Stimulated activated CD4-positive, alpha-beta T cell treated with anti-CD3 and anti-CD28 coated beads, Interleukin-4, amount 100 ng/mL, for 1 hour (primary cell): ENCODE results near the gene INPP5A.

Experiments
- DNase-seq: peaks from one replicate; pipeline ENCODE4 v3.0.0-alpha.2; 2020

The INPP5A gene

DNA sequence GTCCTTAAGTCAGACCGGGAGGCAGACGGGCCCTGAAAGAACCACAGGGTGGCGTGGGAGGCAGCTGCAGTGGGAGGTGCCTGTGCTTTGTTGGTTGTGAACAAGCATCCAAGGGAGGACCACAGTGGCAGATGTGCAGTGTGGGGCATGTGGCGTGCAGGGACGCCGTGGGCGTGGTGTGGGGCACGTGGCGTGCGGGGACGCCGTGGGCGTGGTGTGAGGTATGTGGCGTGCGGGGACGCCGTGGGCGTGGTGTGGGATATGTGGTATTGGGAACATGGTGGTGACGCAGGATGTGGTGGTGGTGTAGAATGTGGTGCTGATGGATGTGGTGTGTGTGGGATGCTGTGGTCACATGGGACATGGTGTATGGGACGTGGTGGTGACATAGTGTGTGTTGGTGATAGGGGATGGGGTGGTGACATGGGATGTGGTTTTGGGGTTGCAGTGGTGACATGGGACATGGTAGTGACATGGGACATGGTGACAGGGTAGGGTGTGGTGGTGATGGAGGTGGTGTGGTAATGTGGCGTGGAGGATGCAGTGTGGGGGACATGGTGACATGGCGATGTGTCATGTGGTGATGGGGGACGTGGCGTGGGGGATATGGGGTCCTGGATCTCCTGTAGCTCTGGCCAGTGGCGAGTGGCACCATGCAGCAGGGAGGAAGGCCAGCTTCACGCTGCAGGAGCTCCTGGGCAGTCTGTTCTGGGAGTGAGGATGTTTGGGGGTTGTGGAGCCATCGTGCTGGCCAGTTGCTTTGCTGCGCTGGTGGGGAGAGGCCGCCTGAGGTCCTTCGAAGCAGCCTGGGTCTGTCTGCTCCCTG is 78.8 kb downstream of the INPP5A start:
- peak; percentile 42 for DNase-seq

DNA sequence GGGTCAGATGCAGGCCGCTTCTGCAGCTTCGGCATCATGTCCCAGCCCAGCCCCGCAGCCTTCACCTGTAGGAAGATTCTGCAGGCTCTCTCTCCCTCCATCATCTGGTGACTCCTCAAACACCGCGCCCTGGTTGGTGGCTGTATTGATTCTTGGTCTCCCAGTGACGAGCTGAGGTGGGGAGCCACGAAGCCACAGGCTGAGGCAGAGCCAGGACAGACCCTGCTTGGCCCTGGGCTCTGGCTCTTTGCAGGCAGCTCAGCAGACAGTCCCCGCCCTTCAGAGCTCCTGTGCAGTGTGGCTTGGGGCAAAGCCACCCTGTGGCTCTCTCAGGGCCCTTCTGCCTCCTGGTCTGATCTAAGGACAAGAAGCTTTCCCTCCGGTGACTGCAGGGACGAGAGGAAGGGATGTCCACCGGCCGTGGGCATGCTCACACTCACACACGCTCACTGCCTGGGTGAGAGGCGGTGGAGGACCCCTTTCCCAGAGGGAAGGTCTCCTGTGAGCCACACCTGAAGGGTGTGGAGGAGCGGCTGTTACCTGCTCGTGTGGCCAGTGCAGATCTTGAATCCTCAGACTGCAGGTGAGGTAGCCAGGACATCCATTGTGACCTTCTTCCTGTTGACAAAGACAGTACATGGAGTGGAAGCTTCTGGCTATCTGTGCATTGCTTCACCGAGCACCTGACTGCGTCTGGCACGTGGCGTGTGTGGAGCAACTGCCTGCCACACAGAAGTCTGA is 79.6 kb downstream of the INPP5A start:
- DNase-seq: no peak

DNA sequence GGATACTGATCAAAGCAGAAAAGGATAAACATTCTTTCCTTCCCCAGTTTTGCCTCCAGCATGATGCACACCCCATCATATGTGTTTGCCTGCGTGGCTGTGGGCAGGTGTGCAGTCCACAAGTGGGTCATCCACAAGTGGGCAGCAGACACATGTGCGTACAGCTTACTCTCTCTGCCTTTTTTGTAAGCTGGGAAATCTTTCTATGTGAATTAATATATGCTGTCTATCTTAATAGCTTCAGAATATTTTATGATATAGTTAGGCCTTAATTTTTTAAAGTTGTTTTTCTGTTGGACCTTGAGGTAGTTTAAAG is 80.1 kb downstream of the INPP5A start:
- DNase-seq: no peak

DNA sequence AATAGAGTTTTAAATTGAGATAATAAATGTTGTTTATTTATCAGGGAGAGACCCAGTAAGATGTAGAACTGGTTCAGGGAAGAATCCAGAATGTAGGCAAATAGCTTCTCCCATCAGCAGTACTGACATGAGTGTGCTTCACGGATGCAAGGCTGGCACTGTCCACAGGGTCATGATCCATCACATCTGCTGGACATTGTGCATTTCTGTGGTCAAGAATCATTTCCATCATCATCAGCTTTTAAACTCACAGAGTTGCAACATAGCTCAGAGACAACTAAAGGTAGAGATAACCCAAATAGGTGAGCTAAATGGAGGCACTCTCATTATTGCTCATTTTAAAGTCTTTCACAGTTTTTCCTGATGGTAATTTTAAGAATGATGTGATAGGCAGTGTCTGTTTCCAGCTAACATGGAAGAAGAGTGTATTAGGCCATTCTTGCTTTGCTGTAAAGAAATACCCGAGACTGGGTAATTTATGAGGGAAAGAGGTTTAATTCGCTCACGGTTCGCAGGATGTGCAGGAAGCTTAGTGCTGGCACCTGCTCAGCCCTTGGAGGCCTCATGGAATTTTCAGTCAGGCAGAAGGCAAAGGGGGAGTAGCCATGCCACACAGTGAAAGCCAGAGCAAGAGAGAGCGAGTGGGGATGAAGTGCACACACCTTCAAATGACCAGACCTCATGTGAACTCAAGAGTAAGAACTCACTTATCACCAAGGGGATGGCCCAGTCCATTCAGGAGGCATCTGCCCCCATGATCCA is 80.8 kb downstream of the INPP5A start:
- no peak for DNase-seq

DNA sequence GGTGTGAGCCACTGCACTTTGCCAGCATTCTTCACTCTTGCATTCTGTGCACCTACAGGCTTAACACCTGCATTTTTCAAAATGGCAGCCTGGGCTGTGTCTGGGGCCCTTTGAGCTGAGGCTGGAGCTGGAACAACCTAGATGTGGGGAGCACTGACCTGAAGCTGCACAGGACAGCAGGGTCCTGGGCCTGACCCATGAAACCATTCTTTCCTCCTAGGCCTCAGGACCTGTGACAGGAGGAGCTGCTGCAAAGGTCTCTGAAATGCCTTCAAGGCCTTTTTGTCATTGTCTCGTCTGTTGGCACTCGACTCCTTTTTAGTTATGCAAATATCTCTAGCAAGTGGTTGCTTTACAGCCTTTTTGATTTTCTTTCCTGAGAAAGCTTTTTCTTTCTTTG is 82.3 kb downstream of the INPP5A start:
- DNase-seq: no peak

DNA sequence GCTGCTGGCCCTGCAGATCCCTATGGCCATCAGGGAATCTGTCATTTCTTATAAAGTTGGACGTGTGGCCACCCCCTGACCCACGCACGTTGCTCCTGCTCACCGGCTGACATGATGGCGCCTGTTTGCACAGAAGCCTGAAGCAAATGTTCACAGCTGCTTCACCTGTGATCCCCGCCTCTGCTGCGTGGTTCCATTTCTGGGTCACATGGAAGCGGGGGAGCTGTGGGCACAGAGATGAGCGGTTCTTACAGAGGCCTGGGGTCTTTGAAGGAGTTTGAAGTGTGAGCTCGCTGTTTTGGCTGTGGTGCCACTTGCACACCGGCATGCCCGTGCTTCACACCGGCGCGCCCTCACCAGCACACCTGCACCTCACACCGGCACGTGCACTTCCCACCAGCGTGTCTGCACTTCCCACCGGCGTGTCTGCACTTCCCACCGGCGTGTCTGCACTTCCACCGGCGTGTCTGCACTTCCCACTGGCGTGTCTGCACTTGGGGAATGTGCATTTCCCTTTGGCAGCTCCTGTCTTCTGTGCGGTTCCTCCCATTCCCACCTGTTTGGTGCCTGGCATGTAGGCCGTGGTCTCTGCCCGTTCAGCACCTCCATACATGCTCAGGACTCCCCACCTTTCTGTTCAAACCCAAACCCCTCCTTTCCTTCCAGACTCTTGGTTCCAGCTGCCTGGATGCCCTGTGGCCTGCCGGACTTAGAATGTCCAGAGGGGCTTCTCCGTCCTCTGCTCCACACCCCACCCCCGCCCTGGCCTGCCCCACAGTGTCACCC is 86.7 kb downstream of the INPP5A start:
- DNase-seq: no peak

DNA sequence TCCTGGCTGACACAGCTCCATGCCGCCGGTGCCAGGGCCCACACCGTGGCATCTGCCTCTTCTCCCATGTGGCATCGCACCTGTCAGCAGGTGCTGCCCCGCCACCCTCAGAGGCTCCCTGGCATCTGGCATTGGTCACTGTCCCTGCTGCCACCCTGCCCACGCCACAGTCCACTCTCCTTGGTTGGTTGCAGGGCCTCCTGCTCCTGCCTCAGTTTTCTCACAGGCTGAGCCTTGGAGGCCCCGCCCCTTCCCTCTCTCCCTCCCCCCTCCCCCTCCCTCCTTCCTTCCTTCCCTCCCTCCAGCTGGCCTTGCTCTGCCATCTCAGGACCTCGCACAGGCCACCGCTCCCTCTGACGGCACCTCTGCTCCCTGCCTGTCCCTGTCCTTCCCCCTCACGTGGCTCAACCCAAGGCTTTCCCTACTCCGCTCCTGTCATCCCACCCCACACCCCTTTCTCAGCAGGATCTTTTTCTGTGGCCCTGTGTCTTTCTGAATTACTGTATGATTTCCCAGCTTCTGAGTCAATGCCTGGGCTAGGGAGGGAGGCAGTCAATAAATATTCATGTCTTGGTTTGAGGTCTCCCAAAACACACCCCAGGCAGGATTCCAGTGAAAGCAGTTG is 87.4 kb downstream of the INPP5A start:
- no peak for DNase-seq

DNA sequence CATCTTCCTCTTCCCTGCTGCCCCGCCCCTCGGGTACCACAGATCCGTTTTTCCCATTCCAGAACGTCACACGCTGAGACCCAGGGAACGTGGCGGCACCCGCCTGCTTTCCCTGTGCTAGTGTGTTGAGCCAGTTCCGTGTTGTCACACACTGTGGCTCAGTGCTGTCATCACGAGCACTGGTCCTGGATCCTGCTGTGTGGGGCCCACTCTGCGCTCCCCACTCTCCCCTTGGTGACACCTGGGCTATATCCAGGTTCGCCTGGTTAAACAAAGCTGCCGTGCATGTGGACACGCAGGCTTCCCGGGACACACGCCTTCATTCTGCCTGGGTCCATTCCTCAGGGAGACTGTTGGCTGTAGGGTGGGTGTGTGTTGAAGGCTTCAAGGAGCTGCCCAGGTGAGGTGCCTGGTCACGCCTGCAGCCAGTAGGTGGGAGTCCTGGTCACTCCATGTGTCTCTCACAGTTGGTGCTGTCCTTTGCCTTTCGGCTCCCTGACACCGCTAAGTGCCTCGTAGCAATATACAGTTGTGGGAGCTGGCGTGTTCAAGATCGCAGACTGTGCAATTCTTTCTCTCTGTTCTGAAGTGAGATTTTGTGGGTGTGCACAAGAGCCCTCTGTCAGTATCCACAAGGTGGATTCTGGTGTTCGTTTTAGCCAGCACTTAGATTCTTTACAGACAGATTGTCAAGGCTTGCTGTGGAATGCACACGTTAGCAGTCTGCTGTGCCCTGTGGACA is 88.6 kb downstream of the INPP5A start:
- DNase-seq: no peak

DNA sequence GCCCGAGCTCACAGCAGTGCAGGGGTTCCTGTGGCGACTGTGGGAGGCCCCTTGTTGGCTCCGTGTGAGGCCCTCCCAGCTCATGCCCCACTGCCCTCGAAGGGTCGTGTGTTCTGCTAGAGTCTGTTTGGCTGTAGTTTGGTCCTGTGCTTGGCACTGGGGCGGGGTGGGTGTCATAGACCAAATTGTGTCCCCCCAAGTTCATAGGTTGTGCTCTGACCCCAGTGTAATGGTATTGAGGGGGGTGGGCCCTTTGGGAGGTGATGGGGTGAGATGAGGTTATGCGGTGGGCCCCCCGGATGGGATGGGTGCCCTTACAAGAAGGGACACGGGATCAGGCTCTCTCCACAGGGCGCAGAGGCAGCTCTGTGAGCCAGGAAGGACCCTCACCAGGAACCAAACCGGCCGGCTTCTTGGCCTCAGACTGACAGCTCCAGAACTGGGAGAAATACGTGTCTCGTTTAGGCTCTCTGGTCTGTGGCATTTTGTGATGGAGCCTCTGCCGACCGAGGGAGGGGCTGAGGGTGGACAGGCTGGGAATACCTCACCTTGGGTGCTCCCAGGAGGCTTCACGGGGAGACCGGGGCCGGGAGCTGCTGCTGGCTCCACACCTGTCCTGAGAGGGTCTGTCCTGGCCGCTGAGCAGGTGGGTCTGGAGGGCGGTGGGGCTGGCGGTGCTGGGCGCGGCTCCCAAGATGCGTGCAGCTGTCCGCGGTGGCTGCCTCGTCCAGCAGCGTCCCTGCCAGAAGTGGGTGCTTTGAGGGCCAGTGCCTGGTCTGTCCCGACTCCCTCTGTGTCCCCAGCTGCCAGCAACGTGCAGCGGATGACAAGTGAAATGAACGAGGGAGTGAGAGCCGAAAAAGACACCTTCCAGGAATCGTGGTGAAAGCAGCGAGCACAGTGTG is 89.4 kb downstream of the INPP5A start:
- no peak for DNase-seq

DNA sequence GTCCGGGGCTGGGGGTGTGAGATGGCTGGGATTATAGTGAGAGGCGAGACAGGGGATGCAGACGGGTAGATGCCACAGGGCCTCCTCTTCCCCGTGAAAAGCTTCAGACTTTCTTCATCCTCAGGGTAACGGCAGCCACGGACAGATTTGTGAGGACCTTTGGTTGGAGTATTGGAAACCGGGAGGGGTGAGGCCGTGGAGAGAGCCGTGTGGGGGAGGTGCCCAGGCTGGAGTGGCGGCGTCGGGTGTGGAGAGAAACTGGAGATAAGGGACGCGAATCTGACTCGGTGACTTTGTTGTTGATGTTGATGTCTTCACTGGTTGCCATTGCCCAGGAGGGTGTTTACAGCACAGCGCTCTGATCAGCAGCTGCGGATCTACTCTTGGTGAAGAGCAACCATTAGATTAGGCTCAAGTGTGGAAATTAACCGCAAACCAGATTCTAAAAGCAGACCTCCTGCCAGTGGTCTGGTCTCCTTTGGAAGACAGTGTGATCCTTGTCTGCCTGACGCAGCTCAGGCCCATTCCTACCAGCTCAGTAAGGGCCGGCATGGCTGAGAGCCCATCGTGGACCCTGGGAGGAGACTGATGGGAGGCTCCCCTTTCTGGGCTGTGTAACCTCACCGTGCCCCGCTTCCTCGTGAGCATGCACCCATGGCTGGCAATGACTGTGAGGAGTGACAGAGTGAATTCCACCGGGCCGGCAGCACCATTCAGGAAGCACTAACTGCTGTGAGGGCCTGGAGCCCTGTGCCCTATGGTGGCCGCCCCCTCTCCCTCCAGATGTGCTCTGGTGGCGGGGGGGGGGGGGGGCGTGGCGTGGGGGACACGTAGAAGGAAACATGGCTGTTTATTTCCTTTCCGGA is 90.3 kb downstream of the INPP5A start:
- DNase-seq: no peak

DNA sequence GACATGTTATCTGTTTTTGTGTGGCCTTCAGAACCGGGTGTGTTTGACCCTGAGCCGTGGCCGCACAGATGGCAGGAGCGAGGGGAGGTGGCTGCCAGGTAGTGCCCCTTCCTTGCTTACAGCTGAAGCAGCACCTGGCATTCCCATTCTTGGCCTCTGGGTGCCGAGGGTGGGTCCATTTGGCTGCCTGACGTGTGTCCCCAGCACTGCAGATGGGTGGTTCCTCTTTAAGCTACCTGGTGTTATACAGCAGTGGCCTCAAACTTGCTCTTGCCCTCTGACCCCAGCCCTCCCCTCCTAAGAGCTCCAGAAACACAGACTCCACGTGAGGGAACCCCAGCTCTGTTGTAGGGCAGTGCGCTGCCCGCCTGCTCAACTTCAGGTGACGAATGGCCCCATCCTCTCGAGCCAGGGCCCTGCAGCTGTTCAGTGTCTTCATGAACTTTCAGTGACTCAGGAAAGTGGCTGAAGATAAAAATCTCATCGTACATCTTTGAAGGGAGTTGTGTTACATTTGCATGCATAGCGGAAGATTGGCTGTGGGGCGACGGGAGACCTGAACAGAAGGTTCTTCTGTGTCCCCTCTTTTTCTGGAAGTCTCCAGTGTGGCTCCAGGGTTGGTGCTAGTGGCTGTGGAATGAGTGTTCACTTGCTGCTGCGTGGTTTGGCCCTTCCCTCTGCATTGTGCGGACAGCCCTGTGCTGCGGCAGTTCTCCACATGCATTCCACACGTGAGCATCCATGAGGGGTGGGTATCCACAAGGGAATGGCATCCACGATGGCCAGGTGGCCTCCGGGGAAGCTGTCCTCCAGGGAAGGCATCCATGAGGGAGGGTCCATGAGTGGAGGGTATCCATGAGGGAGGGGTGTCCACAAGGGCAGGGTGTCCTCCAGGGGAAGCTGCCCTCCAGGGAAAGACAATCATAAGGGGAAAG is 91.6 kb downstream of the INPP5A start:
- no peak for DNase-seq

DNA sequence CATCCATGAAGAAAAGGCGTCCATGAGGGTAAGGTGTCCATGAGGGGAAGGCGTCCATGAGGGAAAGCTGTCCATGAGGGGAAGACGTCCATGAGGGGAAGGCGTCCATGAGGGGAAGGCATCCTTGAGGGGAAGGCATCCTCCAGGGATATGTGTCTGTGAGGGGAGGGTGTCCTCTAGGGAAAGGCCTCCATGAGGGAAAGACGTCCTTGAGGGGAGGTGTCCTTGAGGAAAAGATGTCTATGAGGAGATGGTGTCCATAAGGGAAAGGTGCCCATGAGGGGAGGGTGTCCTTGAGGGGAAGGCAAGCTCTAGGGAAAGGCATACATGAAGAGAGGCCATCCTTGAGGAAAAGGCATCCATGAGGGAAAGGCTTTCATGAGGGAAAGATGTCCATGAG is 92.6 kb downstream of the INPP5A start:
- no peak for DNase-seq

DNA sequence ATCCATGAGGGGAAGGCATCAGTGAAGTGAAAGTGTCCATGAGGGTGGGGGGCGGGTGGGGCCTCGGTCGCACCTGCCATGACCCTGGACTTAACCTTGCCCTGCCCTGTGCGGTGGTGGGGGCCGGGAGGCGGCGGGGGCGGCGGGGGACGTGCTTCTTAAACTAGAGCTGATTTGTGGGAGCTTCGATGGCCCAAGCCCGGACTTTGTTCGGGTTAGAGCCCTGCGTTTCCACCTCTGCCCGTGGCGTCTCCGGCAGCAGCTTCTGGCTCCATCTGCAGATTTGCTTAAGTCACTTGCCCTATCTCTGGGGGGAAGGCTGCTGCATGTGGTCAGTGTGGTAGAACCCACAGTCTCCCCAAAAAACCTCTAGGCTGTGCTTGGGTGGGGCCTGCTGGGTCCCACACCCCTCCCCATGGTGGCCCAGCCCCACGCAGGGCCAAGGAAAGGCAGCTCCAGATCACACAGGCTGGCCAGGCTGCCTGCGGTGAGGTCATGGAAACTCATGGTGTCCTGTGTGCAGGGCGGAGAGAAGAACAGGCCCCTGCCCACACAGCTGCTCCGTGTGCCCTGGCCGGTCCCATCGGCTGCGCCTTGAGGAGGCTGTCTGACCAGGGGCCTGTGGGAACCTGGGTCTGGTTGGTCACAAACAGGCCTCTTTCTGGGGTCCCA is 93.2 kb downstream of the INPP5A start:
- DNase-seq: no peak

DNA sequence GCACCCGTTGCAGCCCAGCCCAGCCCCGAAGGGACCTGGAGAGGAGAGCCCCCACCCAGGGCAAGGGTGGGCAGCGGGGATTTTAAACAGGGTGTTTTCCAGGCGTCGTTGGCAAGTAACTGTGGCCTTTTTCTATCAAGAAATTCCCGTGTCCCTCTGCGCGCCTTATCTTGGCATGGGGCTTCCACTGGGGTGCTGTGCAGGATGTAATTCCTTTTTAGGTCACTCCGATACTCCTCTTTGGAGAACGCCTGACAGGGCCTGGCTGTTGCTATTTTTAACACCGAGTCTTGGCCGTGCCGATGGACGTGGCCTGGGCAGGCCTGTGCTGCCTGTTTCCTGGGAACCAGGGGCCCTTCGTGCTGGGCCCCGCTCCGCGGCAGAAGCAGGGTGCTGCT is 93.8 kb downstream of the INPP5A start:
- DNase-seq: no peak

DNA sequence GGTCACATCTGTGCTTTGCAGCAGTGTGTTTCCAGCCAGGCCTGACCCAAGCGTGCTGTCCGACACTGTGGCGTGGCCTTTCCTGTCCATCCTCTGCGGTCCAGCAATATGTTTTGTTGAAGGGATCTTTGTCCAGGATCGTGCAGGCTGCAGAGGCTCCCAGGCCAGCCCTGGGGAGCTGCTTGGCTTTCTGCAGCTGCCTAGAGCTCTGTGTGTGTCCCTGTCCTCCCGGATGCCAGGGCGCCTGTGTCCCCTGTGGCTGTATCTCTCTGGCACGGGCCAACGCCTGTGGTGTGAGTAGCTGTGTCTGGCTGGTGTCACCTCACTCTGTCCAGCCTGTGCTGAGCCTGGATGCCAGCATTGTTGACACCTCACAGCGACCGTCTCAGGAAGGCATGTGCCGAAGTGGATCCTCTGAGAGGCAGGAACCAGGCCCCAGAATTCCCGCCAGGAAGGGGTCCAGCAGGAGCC is 94.5 kb downstream of the INPP5A start:
- DNase-seq: no peak

DNA sequence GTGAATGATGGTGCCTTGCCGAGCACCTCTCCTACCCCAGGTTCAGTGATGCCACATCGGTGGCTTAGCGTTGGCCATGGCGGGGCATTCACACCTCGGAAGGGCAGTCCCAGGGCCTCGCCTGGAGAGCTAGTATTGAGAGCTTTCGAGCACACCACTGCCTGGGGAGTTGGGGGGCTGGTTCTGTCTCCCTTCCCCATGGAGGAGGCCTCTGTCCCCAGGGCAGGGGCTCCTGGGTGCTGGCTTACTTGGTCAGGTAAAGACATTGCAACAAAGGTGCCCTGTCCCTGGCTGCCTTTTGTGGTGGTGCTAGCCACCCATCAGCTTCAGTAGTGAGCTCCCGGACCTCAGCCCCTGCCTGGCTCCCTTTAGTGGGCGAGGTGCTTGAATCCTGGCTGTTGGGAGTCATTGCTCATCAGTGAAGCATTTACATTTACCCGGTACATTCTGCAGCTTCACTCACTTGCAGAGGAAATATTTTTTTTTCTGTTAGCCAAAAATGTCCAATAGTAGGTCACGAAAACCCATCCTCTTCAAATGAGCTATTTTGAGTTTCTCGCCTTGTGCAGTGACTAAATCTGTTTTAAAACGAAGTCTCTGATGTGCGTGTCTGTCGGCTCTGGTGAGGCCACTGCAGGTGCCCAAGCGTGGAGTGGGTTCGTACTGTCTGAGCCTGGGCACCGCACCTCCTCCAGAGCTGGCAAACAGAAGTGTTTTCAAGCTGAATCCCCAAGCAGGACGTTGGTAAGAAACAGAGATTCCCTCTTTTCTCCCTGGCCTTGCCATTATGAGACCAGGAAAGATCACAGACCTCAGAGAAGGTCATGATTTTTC is 95.5 kb downstream of the INPP5A start:
- DNase-seq: no peak
